SU-DHL-6 (cell line): Measurements from ENCODE around the gene USP24.

Source experiments
- H2AFZ ChIP-seq: fragments of 200-600 bp; sonication (generic); 2 replicates; pipeline ENCODE4 v1.6.1; 2014; ENCODE audit warnings: low read depth, mild to moderate bottlenecking, moderate library complexity, mixed read lengths, antibody characterized with exemption, low read length; ENCODE audit not compliant: severe bottlenecking
- H3F3A ChIP-seq: fragments of 200-600 bp; shearing (Covaris generic); 2 replicates; pipeline ENCODE4 v1.6.0; 2016; ENCODE audit warnings: antibody characterized with exemption, mild to moderate bottlenecking; ENCODE audit not compliant: insufficient read depth
- H3K27ac ChIP-seq: fragments of 200-600 bp; sonication (generic); 2 replicates; pipeline ENCODE4 v1.5.1; 2016; ENCODE audit warnings: low read depth, mild to moderate bottlenecking, low read length, moderate library complexity, mixed read lengths
- H3K27me3 ChIP-seq: fragments of 200-600 bp; sonication (generic), shearing (Covaris generic); 2 replicates; pipeline ENCODE4 v1.6.0; 2014; ENCODE audit warnings: mild to moderate bottlenecking, low read length
- H3K36me3 ChIP-seq: fragments of 200-600 bp; sonication (generic); 2 replicates; pipeline ENCODE4 v1.6.1; 2014; ENCODE audit warnings: mild to moderate bottlenecking, low read length, mixed read lengths
- H3K4me2 ChIP-seq: fragments of 300-600, 200-600 bp; shearing (Covaris generic), sonication (generic); 2 replicates; pipeline ENCODE4 v1.6.0; 2014; ENCODE audit warnings: low read length, low read depth, mild to moderate bottlenecking; ENCODE audit not compliant: poor library complexity, severe bottlenecking
- H3K4me3 ChIP-seq: fragments of 200-600 bp; sonication (generic); 2 replicates; pipeline ENCODE4 v1.5.1; 2014; ENCODE audit warnings: antibody characterized with exemption, low read length, mild to moderate bottlenecking, mixed read lengths; ENCODE audit not compliant: insufficient read depth, poor library complexity, severe bottlenecking
- H3K79me2 ChIP-seq: fragments of 200-600 bp; sonication (generic); 2 replicates; pipeline ENCODE4 v1.6.1; 2014; ENCODE audit warnings: mild to moderate bottlenecking, low read length, moderate library complexity; ENCODE audit not compliant: insufficient read depth
- H3K9ac ChIP-seq: fragments of 200-600 bp; sonication (generic); 2 replicates; pipeline ENCODE4 v1.7.0; 2014; ENCODE audit warnings: mild to moderate bottlenecking, low read length
- H3K9me2 ChIP-seq: fragments of 200-600 bp; sonication (generic); replicated peaks from 2 replicates; pipeline ENCODE4 v1.6.1; 2014; ENCODE audit warnings: low read length; ENCODE audit not compliant: insufficient read depth
- H3K9me3 ChIP-seq: fragments of 200-600 bp; sonication (generic); 2 replicates; pipeline ENCODE4 v1.6.1; 2014; ENCODE audit warnings: low read length, mixed read lengths; ENCODE audit not compliant: insufficient read depth
- H4K20me1 ChIP-seq: fragments of 200-600 bp; sonication (generic); 2 replicates; pipeline ENCODE4 v1.6.1; 2014; ENCODE audit warnings: low read depth, mild to moderate bottlenecking, antibody characterized with exemption, low read length, moderate library complexity, mixed read lengths
- EZH2phosphoT487 ChIP-seq: fragments of 200-600 bp; sonication (generic), shearing (Covaris generic); conservative IDR thresholded peaks from 2 replicates; pipeline ENCODE4 v1.6.1; 2018; ENCODE audit warnings: mild to moderate bottlenecking, antibody characterized with exemption, low read length, moderate library complexity, mixed read lengths
- TF ChIP-seq, protein P1 (sequence below): fragments of 200-600 bp; sonication (generic); IDR thresholded peaks from one replicate; pipeline ENCODE4 v1.5.1; 2017; ENCODE audit warnings: antibody characterized with exemption, mild to moderate bottlenecking, low read length, moderate library complexity; ENCODE audit not compliant: insufficient read depth, poor library complexity, severe bottlenecking

Gene USP24

DNA sequence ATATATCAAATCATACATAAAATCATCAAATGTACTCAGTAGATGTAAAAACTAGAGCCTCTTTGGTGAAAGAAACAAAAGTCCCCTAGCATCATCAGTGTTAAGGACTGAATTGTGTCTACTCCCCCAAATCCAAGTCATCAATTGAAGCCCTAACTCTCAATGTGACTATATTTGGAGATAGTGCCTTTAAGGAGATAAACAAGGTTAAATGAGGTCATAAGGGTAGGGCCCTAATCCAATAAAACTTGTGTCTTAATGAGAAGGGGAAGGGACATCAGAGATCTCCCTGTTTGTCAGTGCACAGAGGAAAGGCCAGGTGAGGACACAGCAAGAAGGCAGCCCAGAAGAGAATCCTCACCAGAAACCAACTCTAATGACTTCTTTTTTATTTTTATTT, 33.5 kb downstream of the USP24 start:
- H2AFZ ChIP-seq, result no peak overlapping the region
- H3K9me3 ChIP-seq, result peaks cover 3% of the 10 kb centered on the region; the same call in 1 of the 2 replicates
- TF ChIP-seq, protein P1, sequence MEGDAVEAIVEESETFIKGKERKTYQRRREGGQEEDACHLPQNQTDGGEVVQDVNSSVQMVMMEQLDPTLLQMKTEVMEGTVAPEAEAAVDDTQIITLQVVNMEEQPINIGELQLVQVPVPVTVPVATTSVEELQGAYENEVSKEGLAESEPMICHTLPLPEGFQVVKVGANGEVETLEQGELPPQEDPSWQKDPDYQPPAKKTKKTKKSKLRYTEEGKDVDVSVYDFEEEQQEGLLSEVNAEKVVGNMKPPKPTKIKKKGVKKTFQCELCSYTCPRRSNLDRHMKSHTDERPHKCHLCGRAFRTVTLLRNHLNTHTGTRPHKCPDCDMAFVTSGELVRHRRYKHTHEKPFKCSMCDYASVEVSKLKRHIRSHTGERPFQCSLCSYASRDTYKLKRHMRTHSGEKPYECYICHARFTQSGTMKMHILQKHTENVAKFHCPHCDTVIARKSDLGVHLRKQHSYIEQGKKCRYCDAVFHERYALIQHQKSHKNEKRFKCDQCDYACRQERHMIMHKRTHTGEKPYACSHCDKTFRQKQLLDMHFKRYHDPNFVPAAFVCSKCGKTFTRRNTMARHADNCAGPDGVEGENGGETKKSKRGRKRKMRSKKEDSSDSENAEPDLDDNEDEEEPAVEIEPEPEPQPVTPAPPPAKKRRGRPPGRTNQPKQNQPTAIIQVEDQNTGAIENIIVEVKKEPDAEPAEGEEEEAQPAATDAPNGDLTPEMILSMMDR, result no peak
- TF ChIP-seq EZH2phosphoT487, result no peak
- H3K9me2 ChIP-seq, result no peaks in the 10 kb centered on the region
- no peak overlapping the region for H3K9ac ChIP-seq
- H3K36me3 ChIP-seq, result no peaks in the 10 kb centered on the region
- peaks cover 48% of the 10 kb centered on the region for H3K79me2 ChIP-seq
- H3F3A ChIP-seq, result no peaks in the 10 kb centered on the region
- no peaks in the 10 kb centered on the region for H3K27me3 ChIP-seq
- no peak overlapping the region for H3K4me3 ChIP-seq
- no peak overlapping the region for H3K4me2 ChIP-seq
- H4K20me1 ChIP-seq, result no peaks in the 10 kb centered on the region
- H3K27ac ChIP-seq, result no peak overlapping the region

DNA sequence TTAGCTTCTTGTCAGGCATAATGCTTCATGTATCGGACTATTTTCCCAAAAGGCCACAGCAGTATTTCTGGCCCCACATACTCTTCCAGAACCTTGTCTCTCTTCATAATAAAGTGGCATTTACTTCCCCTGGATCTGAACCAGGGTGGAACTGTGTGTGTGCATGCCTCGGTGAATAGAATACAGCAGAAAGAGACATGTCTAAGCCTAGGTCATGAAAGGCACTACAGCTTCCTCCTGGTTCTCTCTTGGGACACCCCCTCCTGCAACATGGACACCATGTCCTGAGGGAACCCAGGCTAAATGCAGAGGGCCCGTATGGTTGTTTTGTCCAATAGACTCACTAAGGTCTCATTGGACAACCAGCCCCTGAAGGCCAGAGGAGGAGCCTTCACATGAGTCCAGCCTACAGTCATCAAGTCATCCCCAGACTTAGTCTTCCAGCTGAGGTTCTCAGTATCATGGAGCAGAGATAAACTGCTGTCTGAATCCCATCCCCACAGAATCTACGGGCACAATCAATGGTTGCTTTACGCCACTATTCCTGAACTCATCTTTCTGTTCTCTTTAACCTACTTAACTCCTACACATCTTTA, 35.0 kb downstream of the USP24 start:
- H3K27ac ChIP-seq, result no peak overlapping the region
- peaks cover 3% of the 10 kb centered on the region; the same call in 1 of the 2 replicates for H3K9me3 ChIP-seq
- no peaks in the 10 kb centered on the region for H3K27me3 ChIP-seq
- peaks cover 37% of the 10 kb centered on the region for H3K79me2 ChIP-seq
- TF ChIP-seq, protein P1, result no peak
- no peak for TF ChIP-seq EZH2phosphoT487
- H3K9me2 ChIP-seq, result no peaks in the 10 kb centered on the region
- no peaks in the 10 kb centered on the region for H4K20me1 ChIP-seq
- H3K4me2 ChIP-seq, result no peak overlapping the region
- H3F3A ChIP-seq, result no peaks in the 10 kb centered on the region
- H3K36me3 ChIP-seq, result no peaks in the 10 kb centered on the region
- H2AFZ ChIP-seq, result no peak overlapping the region
- no peak overlapping the region for H3K4me3 ChIP-seq
- H3K9ac ChIP-seq, result no peak overlapping the region

DNA sequence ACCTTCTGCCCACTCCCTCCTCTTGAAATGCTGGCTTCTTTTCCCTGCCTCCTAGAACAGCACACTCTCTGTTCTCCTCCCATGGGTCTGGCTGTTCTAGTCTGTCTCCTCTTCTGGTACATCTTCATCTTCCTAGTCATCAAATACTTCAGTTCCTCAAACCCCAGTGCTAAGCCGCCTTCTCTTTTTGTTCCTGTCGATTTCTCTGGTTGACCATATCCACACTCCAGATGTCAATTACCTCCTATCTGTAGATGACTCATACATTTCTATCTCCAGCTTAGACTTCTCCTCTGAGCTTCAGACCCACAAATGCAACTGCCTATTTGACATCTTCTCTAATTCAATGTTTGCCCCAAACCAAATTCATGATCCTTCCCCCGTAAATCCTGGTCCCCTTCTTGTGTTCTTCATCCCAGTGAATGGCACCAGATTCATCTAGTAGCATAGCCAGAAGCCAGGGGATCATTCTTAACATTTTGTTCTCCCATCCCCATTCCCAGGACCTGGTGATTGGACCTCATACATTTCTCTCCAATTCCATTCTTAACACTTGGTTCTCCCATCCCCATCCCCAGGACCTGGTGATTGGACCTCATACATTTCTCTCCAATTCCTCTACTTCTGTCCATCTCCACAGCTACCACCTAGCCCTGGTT, 35.9 kb downstream of the USP24 start:
- Histone ChIP-seq H3K9me2 (no peaks in the 10 kb centered on the region), H2AFZ (no peak overlapping the region), H3K79me2 (peaks cover 29% of the 10 kb centered on the region), H3K36me3 (no peaks in the 10 kb centered on the region), H3K27me3 (no peaks in the 10 kb centered on the region), H3F3A (no peaks in the 10 kb centered on the region), H3K9ac (no peak overlapping the region), H3K27ac (no peak overlapping the region), H3K9me3 (no peaks in the 10 kb centered on the region), H3K4me3 (no peak overlapping the region), H3K4me2 (no peak overlapping the region), H4K20me1 (no peaks in the 10 kb centered on the region)
- no peak for TF ChIP-seq EZH2phosphoT487
- TF ChIP-seq, protein P1, result no peak
